Anterior cingulate cortex (tissue), 58 donors: ENCODE measurements around the gene FANCD2OS.
A peak's percentile ranks its signal among the peaks of the same experiment; 100 is the strongest.
"Not testable (repeated sequence)": the region's sequence is repeated elsewhere in the genome, so short reads cannot be mapped to it uniquely, and the experiment has no call there.

Source experiments
- DNase-seq, 58 donors: peaks; one replicate each; lab custom pipeline; 2025; lab: John Stamatoyannopoulos, UW

Gene FANCD2OS, protein sequence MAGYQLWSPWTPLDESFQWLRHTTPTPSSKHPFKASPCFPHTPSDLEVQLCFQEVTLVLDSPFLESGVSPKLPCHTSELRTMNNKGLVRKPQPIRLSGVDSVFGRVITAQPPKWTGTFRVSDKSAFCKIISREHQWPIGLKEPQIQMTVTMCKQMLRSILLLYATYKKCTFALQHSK

GRCh38 chr3:10108091-10108490 lies at the start of gene FANCD2OS:
Gene FANCD2OS (minus strand): TSS chr3:10108255. CDS start chr3:10104774, 3,481 bp downstream.
- no peak for DNase-seq

DNA sequence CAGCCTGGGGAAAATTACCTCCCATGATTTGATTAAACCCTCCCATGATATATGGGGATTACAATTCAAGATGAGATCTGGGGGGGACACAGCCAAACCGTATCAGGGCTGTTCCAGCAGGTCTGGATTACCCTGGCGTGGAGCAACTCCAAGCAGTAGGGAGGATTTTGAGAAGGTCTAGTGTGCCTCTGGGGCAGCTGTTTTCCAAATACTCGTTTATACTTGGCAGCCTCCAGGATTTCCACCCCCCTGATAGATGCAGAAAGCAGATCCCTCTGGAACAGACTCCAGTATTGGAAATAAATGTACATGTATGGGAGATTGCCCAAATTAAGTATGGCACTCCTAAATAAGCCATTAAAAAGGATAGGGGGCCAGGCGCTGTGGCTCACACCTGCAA lies 49.0 kb upstream of the FANCD2OS start:
- DNase-seq = no peak

- DNase-seq = no peak
These were observed 47.6 kb upstream of the FANCD2OS start for GRCh38 chr3:10155658-10156057.

DNA sequence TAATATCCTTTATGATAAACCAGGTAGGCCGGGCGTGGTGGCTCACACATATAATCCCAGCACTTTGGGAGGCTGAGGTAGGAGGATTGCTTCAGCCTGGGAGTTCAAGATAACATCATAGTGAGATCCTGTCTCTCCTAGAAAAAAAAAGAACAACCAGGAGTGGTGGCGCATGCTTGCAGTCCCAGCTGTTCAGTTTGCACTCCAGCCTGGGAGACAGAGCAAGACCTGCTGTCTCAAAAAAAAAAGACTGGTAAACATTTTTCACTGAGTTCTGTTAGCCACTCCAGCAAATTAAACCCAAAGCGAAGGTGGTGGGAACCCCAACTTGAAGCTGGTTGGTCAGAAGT lies 47.0 kb upstream of the FANCD2OS start:
- DNase-seq = no peak

DNA sequence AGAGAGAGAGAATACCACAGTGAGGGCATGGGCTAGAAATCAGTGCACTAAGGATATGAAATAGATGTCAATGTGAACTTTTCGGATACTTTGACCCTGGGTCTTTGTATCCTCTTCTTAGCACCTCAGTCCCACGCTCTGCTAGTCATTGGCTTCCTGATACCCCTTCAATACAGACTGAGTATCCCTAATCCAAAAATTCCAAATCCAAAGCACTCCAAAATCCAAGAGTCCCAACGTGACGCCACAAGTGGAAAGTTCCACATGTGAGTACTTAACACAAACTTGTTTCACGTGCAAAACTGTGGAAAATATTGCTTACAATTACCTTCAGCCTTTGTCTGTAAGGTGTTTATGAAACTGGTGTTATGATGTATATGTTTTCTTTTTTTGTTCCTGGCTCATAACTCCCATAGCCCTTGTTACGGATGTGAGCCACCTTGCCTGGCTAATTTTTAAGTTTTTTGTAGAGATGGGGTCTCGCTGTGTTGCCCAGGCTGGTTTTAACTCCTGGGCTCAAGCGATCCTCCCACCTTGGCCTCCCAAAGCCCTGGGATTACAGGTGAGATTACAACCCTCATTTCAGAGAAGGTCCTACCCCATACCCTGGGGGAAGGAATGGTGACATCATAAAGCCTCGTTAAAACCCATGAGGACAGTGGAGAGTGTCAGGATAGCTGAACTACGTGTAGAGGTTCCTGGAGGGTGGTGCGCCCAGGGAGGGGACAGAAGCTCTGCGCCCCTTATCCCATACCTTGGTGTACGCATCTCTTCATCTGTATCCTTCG lies 46.5 kb upstream of the FANCD2OS start:
- no peak for DNase-seq

DNA sequence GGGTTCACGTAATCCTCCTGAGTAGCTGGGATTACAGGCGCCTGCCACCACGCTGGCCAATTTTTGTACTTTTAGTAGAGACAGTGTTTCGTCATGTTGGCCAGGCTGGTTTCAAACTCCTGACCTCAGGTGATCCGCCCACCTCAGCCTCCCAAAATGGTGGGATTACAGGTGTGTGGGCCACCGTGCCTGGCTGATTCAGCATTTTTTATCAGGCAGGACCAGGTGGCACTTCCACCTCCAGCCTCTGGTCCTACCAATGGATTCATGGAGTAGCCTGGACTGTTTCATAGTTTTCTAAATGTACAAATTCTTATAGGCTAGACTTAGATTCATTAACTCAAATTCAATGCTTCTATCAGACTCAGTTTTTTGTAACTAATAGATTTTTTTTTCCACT lies 42.9 kb upstream of the FANCD2OS start:
- no peak for DNase-seq

GRCh38 chr3:10149226-10149625 lies 41.2 kb upstream of the FANCD2OS start:
- DNase-seq = no peak

GRCh38 chr3:10145685-10146084 lies 37.6 kb upstream of the FANCD2OS start:
- DNase-seq = no peak

DNA sequence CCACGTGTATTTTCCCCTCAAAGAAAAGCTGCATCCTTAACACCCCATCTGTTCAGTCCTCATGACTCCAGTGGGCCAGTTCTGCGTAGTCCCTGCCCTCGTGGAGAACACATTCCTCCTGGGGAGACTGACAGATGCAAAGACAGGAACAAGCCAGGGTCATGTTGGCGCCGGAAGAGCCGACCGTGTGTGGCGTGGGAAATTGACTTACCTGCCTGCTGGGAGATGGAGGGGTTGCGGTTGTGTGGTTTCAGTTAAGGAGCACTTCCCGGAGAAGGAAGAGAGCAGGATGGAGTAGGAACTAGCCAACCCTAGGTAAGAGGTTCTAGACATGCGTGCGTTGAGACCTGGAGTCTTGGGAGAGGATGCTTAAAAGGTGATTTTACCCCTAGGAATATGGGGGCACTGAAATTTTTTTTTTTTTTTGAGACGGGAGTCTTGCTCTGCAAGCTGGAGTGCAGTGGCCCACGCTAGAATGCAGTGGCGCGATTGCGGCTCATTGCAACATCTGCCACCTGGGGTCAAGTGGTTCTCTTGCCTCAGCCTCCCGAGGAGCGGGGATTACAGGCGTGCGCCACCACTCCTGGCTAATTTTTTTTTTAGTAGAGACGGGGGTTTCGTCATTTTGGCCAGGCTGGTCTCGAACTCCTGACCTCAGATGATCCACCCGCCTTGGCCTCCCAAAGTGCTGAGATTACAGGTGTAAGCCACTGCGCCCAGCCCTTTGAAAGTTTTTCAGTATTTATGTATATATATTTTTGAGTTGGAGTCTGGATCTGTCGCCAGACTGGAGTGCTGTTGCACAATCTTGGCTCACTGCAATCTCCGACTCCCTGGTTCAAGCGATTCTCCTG lies 34.9 kb upstream of the FANCD2OS start:
- no peak for DNase-seq

GRCh38 chr3:10140996-10141546 lies 33.0 kb upstream of the FANCD2OS start:
- DNase-seq = peak in 1 of 58 donors; percentile 27

DNA sequence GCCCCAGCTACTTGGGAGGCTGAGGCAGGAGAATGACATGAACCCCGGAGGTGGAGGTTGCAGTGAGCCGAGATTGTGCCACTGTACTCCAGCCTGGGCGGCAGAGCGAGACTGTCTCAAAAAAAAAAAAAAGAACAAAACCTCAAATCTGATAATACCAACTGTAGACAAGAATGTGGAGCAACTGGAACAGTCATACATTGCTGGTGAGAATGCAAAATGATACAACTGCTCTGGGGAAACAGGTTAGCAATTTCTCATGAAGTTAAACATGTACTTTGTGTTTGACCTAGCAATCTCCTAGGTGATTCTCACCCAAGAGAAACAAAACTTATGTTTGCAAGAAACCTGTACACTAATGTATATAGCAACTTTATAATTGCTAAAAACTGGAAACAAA lies 29.1 kb upstream of the FANCD2OS start:
- DNase-seq = no peak

DNA sequence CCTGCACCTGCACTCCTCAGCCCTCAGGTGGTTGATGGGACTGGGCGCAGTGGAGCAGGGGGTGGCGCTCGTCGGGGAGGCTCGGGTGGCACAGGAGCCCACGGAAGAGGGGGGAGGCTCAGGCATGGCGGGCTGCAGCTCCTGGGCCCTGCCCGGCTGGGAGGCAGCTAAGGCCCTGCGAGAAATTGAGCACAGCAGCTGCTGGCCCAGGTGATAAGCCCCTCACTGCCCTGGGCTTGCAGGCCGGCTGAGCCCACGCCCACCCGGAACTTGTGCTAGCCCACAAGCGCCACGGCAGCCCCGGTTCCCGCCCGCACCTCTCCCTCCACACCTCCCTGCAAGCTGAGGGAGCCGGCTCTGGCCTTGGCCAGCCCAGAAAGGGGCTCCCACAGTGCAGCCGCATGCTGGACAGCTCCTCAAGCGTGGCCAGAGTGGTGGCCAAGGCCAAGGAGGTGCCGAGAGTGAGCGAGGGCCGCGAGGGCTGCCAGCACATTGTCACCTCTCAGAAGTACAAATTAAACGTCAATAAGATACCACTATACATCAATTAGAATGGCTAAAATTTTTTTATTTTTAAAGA lies 28.5 kb upstream of the FANCD2OS start:
- DNase-seq = no peak

GRCh38 chr3:10135872-10136271 lies 27.8 kb upstream of the FANCD2OS start:
- DNase-seq = not testable (repeated sequence)

DNA sequence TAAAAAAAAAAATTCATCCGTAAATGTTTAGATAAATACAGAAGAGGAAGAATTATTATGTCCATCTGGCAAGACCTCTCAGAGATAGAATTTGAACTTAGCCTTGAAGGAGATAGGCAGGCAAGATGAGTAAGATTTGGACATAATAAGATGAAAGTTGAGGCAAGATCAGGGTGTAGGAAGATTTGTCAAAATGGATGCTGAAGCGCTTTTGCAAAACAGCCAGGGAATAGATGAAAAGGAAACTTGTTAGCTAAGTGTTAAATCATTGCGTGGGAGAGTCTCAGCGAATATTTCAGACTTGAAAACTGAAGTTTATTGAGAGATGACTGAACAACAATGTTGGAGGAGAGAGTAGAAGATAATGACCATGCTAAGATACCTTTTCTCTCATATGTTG lies 14.7 kb upstream of the FANCD2OS start:
- peak in 1 of 58 donors; percentile 21 for DNase-seq

GRCh38 chr3:10121064-10121463 lies 13.0 kb upstream of the FANCD2OS start:
- DNase-seq = no peak

- DNase-seq = no peak
These were observed 11.3 kb upstream of the FANCD2OS start for GRCh38 chr3:10119376-10119775.

DNA sequence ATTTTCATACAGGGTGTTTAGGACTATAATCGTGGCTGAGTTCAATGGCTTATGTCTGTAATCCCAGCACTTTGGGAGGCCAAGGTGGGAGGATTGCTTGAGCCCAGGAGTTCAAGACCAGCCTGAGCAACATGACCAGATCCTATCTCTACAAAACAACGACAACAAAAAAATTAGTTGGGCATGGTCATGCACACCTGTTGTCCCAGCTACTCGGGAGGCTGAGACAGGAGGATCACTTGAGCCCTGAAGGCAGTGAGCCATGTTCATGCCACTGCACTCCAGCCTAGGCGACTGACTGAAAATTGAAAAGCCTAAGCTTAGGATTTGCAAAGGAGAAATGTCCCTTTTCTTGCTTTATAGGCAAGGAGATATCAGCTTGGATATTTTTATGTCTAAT lies 8.9 kb upstream of the FANCD2OS start:
- no peak for DNase-seq

DNA sequence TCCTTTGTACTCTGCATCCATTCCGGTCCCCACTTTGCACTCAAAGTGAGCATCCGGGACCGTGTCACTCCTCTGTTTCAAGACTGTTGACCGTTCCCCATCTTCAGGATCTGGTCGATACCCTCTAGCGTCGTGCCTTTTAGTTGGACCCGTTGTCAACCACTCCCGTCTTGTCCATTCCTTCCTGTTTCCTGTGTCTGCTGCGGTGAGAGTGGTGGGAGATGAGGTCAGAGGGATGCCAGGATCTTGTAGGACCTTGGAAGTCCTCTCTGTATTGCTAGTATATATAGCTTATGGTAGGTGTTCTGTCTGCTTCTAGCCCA lies 8.0 kb upstream of the FANCD2OS start:
- DNase-seq = no peak

GRCh38 chr3:10115326-10116137 lies 7.5 kb upstream of the FANCD2OS start, which contains the start of gene BRK1:
Gene BRK1 (plus strand): TSS chr3:10115675. CDS start chr3:10115702, 27 bp downstream.
- DNase-seq = peak; percentile 11 to 96 (median 90)

- DNase-seq = no peak
These were observed 1.1 kb downstream of the FANCD2OS start for GRCh38 chr3:10106919-10107318.
